Esophagus muscularis mucosa (tissue), 4 donors: ENCODE data around the gene ZNF618. TPM values are rescaled to one million over a fixed set of nuclear protein-coding genes. Genes with fewer than 3 reads are reported as not detected.

Experiments
- DNase-seq: peaks from one replicate; pipeline ENCODE4 v3.0.0-alpha.2; 2017; ENCODE audit errors: extremely low spot score
- H3K27ac ChIP-seq, 4 donors: fragments of 200-600 bp; sonication (generic); replicated peaks in 1 of 4; 1 replicate in 3 of 4; 2 replicates in 1 of 4; pipeline ENCODE4 v1.5.1; 2016 to 2019; ENCODE audit warnings: mild to moderate bottlenecking in 1 of 4
- H3K27me3 ChIP-seq, 4 donors: fragments of 200-600 bp; sonication (generic); one replicate each; pipeline versions ENCODE4 v1.5.1 to v1.6.0; 2016 to 2019
- H3K36me3 ChIP-seq, 4 donors: fragments of 200-600 bp; sonication (generic); one replicate each; pipeline ENCODE4 v1.5.1; 2016 to 2019
- H3K4me1 ChIP-seq, 4 donors: fragments of 200-600 bp; sonication (generic); one replicate each; pipeline ENCODE4 v1.5.1; 2016 to 2019
- H3K4me3 ChIP-seq, 4 donors: fragments of 200-600 bp; sonication (generic); 1 replicate in 2 of 4; 2 replicates in 2 of 4; pipeline ENCODE4 v1.5.1; 2016 to 2019; ENCODE audit warnings: mild to moderate bottlenecking in 4 of 4, moderate library complexity in 1 of 4
- H3K9me3 ChIP-seq, 4 donors: fragments of 200-600 bp; sonication (generic); 1 replicate in 3 of 4; 2 replicates in 1 of 4; pipeline ENCODE4 v1.5.1; 2016 to 2019
- EP300 ChIP-seq: sonication (generic); formaldehyde crosslinking; IDR thresholded peaks from one replicate; pipeline ENCODE4 v1.6.1; 2017; ENCODE audit warnings: antibody characterized with exemption
- POLR2A ChIP-seq: fragments of 450-650 bp; IDR thresholded peaks from one replicate; pipeline ENCODE4 v1.6.1; 2017; ENCODE audit warnings: antibody characterized with exemption, moderate library complexity, mild to moderate bottlenecking, low read depth
- POLR2AphosphoS5 ChIP-seq, 2 donors: sonication (generic); formaldehyde crosslinking; IDR thresholded peaks; one replicate each; pipeline ENCODE4 v1.6.1; 2017; ENCODE audit warnings: antibody characterized with exemption in 2 of 2
- WGBS: methylation state at CpG from one replicate; pipeline ENCODE4 v1.1.5; 2018; 5-methylcytosine and 5-hydroxymethylcytosine counted together
- intact Hi-C: fragments of 100-400 bp; cut with DNase I; formaldehyde crosslinking; loops from one replicate; pipeline ENCODE4 v1.15.1; 2023
- total RNA-seq, 4 donors: library from RNA; depleted of rRNA; stranded (reverse); fragments of >200 nt; gene quantifications; one replicate each; pipeline versions ENCODE4 v1.1.0 to v1.2.1, GENCODE V29; 2016
- TF ChIP-seq, protein P1 (sequence below), 3 experiments: fragments of 200-600 bp in 2 of 3; fragments of 450-650 bp in 1 of 3; sonication (generic) in 2 of 3; IDR thresholded peaks; one replicate each; pipeline ENCODE4 v1.5.1; 2017 to 2019; ENCODE audit warnings: antibody characterized with exemption in 3 of 3, mild to moderate bottlenecking in 2 of 3, moderate library complexity in 1 of 3

Gene ZNF618
- total RNA-seq, 4 donors from 2014 or later = 1.2 to 4.5 (median 2.6) TPM

DNA sequence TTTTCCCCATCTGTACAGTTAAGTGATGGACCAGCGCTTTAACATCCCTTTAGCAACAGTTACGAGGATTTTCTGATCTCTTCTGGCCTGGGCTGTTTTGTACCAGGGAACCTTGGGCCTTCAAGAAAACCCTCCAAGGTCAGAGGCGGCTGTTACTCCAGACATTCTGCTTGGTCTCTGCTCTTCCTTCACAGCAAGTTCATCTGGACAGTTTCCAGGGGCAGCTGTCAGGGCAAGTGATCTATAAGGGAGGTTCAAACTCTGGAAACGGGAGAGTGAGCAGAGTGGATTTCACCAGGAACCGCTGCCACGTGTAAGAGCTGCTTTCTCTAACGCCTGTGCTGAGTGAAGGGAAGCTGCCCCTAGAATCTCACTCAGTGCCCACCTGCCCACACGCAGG lies 36.7 kb downstream of the ZNF618 start:
- TF ChIP-seq EP300 (no peak), POLR2AphosphoS5 (IDR thresholded peaks at IDR 0.05) (no peak), POLR2A (no peak)
- TF ChIP-seq, protein P1, sequence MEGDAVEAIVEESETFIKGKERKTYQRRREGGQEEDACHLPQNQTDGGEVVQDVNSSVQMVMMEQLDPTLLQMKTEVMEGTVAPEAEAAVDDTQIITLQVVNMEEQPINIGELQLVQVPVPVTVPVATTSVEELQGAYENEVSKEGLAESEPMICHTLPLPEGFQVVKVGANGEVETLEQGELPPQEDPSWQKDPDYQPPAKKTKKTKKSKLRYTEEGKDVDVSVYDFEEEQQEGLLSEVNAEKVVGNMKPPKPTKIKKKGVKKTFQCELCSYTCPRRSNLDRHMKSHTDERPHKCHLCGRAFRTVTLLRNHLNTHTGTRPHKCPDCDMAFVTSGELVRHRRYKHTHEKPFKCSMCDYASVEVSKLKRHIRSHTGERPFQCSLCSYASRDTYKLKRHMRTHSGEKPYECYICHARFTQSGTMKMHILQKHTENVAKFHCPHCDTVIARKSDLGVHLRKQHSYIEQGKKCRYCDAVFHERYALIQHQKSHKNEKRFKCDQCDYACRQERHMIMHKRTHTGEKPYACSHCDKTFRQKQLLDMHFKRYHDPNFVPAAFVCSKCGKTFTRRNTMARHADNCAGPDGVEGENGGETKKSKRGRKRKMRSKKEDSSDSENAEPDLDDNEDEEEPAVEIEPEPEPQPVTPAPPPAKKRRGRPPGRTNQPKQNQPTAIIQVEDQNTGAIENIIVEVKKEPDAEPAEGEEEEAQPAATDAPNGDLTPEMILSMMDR (IDR thresholded peaks at IDR 0.05) = no peak
- DNase-seq = no peak
- no peaks in the 10 kb centered on the region for H3K27me3 ChIP-seq
- no peak overlapping the region for H3K4me3 ChIP-seq
- no peaks in the 10 kb centered on the region for H3K36me3 ChIP-seq
- intact Hi-C loops = no loop called here
- no peak overlapping the region for H3K27ac ChIP-seq
- peaks cover 0 to 25% (median 24%) of the 10 kb centered on the region in 4 donors for H3K4me1 ChIP-seq
- 83% methylated on average over 8 of the region's 8 CpGs for WGBS
- H3K9me3 ChIP-seq = no peaks in the 10 kb centered on the region

DNA sequence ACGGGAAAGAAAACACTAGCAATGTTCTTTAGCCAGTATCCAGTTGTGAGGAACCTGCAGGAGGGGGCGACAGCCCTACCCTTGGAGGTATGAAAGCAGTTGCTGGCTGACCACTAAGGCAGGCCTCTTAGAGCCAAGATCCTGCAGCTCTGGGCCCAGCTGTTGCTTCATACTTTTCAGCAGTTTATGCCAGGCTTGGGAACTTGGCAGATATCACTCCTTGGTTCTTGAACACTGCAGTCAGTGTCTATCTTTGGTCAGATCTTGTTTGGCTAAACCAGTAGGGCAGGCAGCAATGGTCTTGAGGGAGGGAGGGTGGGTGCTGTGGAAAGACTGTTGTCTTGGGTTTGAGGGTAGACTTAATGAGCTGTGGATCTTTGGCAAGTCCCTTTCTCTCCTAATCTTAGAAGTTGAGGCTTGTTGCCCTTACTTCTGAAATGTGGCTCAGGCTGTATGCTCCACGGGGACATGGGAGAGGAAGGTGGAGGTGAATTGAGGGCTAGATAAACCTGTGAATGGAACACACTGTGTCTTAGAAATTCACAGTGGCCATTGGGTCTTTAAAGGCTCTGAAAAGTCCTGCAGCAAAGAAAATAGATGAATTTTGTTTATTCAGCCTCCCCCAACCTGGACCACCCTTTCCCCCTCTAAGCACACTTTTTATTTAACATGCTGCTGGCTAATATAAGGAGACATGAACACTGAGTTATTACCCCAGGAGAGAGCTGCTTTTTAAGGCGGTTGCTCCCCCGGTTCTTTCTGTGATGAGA lies 37.5 kb downstream of the ZNF618 start:
- H3K27ac ChIP-seq = no peak overlapping the region
- intact Hi-C loops = no loop called here
- 87% methylated on average over 5 of the region's 5 CpGs for WGBS

DNA sequence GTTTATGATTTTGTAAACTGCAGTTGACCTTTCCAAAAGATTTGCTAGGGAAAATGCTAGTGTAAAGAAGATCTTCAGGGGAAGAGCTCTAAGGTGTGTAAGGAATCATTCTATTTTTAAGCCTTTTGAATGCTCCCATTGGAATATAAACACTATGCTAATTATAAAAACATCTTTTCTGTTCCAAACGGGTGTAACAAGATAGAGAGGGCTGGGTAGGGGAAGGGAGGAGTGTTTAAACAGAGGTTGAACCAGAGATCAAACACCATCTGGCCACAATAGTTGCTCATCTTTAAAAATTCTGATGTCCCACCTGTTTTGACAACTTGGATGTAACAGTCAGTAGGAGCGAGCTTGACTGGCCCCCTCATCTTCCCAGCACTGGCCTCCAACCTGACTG lies 38.4 kb downstream of the ZNF618 start:
- TF ChIP-seq EP300 (no peak), POLR2AphosphoS5 (IDR thresholded peaks at IDR 0.05) (no peak), POLR2A (no peak)
- TF ChIP-seq, protein P1 (IDR thresholded peaks at IDR 0.05) = no peak
- Histone ChIP-seq H3K27me3 (no peaks in the 10 kb centered on the region), H3K27ac (no peak overlapping the region), H3K36me3 (no peaks in the 10 kb centered on the region), H3K4me3 (no peak overlapping the region), H3K4me1 (peaks cover 0 to 25% (median 24%) of the 10 kb centered on the region in 4 donors), H3K9me3 (no peaks in the 10 kb centered on the region)
- WGBS = 56% methylated on average over 2 of the region's 2 CpGs
- intact Hi-C loops = no loop called here
- DNase-seq = no peak

More for the DNA sequence above, 37.5 kb downstream of the ZNF618 start:
- no peaks in the 10 kb centered on the region for H3K9me3 ChIP-seq
- DNase-seq = no peak
- TF ChIP-seq POLR2AphosphoS5 (IDR thresholded peaks at IDR 0.05) (no peak), EP300 (no peak), POLR2A (no peak)
- TF ChIP-seq, protein P1 (IDR thresholded peaks at IDR 0.05) = no peak
- H3K27me3 ChIP-seq = no peaks in the 10 kb centered on the region
- H3K36me3 ChIP-seq = no peaks in the 10 kb centered on the region
- no peak overlapping the region for H3K4me3 ChIP-seq
- H3K4me1 ChIP-seq = peaks cover 0 to 25% (median 24%) of the 10 kb centered on the region in 4 donors

DNA sequence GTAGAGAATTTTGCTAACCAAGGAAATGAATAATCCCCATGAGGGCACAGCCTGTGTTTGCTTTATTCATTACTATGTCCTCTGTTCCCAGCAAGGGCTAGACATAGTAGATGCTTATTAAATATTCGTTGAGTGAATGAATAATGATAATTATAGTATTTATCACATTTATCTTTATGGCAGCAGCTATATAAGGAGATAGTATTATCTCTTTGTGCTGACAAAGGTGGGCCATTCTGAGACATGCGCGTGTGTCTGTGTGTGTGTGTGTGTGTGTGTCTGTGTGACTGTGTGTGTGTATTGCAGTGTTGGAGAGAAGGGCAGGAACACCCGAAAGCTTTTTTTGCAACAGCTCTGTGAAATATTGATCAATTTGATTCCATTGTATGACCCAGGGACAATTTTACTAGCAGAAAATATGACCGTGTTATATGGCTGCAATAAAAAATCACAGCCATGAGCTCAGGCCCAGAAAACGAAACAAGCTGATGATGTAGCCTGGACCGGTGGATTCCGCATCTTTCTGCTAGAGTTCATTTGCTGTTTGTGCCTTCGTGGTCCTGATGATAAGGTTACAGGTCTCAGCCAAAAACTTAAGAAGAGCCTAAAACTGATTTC lies 39.8 kb downstream of the ZNF618 start:
- no peak overlapping the region for H3K4me3 ChIP-seq
- intact Hi-C loops = no loop called here
- H3K27me3 ChIP-seq = no peaks in the 10 kb centered on the region
- TF ChIP-seq POLR2A (no peak), EP300 (no peak), POLR2AphosphoS5 (IDR thresholded peaks at IDR 0.05) (no peak)
- TF ChIP-seq, protein P1 (IDR thresholded peaks at IDR 0.05) = no peak
- no peaks in the 10 kb centered on the region for H3K36me3 ChIP-seq
- 96% methylated on average over 9 of the region's 9 CpGs for WGBS
- no peak overlapping the region for H3K27ac ChIP-seq
- no peaks in the 10 kb centered on the region for H3K9me3 ChIP-seq
- peaks cover 0 to 25% (median 24%) of the 10 kb centered on the region in 4 donors for H3K4me1 ChIP-seq
- no peak for DNase-seq
